22Rv1 (cell line): ENCODE data around the gene OR8S1.

Experiments
- CTCF ChIP-seq: fragments of 450-650 bp; IDR thresholded peaks from 2 replicates; pipeline ENCODE4 v1.5.1; 2017; ENCODE audit warnings: mild to moderate bottlenecking
- ZFX ChIP-seq: fragments of 450-650 bp; IDR thresholded peaks from 2 replicates; pipeline ENCODE4 v1.6.1; 2017; ENCODE audit warnings: antibody characterized with exemption, borderline replicate concordance

DNA sequence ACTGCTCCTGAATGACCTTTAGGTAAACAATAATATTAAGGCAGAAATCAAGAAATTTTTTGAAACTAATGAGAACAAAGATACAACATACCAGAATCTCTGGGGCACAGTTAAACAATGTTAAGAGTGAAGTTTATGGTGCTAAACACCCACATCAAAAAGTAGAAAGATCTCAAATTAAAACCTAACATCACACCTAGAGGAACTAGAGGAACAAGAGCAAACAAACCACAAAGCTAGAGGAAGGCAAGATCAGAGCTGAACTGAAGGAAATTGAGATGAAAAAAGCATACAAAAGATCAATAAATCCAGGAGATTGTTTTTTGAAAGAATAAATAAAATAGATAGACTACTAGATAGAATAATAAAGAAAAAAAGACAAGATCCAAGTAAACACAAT, 7.2 kb downstream of the OR8S1 start:
- TF ChIP-seq CTCF, result no peak
- no peak for TF ChIP-seq ZFX
